ENCODE data around the gene RPTOR.

RPTOR gene

GRCh38 chr17:80970762-80971703 is 426.4 kb downstream of the RPTOR start:
- Mint-ChIP-seq H3K27ac (ENCODE audit: low read depth) (no peak overlapping the region), H3K4me3 (no peak overlapping the region), H3K4me1 (peaks cover 6% of the 10 kb centered on the region), H3K9me3 (no peaks in the 10 kb centered on the region), H3K36me3 (ENCODE audit: insufficient read depth) (peaks cover 8% of the 10 kb centered on the region), H3K27me3 (peaks cover 11% of the 10 kb centered on the region)
- ATAC-seq (replicated peaks; ENCODE audit: extremely low read depth, poor library complexity, severe bottlenecking) = no peak
- no peak for DNase-seq (ENCODE audit: low spot score in 2 of 2)

GRCh38 chr17:80971704-80972304 is 427.2 kb downstream of the RPTOR start:
- Mint-ChIP-seq H3K4me1 (peaks cover 6% of the 10 kb centered on the region), H3K36me3 (ENCODE audit: insufficient read depth) (peaks cover 6% of the 10 kb centered on the region), H3K9me3 (no peaks in the 10 kb centered on the region), H3K27me3 (peaks cover 11% of the 10 kb centered on the region), H3K27ac (ENCODE audit: low read depth) (no peak overlapping the region), H3K4me3 (no peak overlapping the region)
- DNase-seq (ENCODE audit: low spot score in 2 of 2) (no peak), ATAC-seq (replicated peaks; ENCODE audit: extremely low read depth, poor library complexity, severe bottlenecking) (no peak)

GRCh38 chr17:80976701-80977100 is 432.1 kb downstream of the RPTOR start:
- Mint-ChIP-seq H3K27ac (ENCODE audit: low read depth) (no peak overlapping the region), H3K36me3 (ENCODE audit: insufficient read depth) (peaks cover 2% of the 10 kb centered on the region), H3K9me3 (no peaks in the 10 kb centered on the region), H3K4me1 (peaks cover 10% of the 10 kb centered on the region), H3K4me3 (no peak overlapping the region), H3K27me3 (peaks cover 26% of the 10 kb centered on the region)
- DNase-seq (ENCODE audit: low spot score in 2 of 2) (no peak), ATAC-seq (replicated peaks; ENCODE audit: extremely low read depth, poor library complexity, severe bottlenecking) (no peak)

- ATAC-seq (replicated peaks; ENCODE audit: extremely low read depth, poor library complexity, severe bottlenecking) = no peak
- DNase-seq (ENCODE audit: low spot score in 2 of 2) = no peak
- no peak overlapping the region for H3K4me3 Mint-ChIP-seq
- peaks cover 10% of the 10 kb centered on the region for H3K4me1 Mint-ChIP-seq
- H3K9me3 Mint-ChIP-seq = no peaks in the 10 kb centered on the region
- H3K27ac Mint-ChIP-seq (ENCODE audit: low read depth) = no peak overlapping the region
- H3K27me3 Mint-ChIP-seq = peaks cover 26% of the 10 kb centered on the region
- H3K36me3 Mint-ChIP-seq (ENCODE audit: insufficient read depth) = peaks cover 2% of the 10 kb centered on the region
Observed at GRCh38 chr17:80977172-80977571, 432.5 kb downstream of the RPTOR start.

GRCh38 chr17:80978499-80979497 is 434.2 kb downstream of the RPTOR start:
- no peak overlapping the region for H3K27ac Mint-ChIP-seq (ENCODE audit: low read depth)
- peaks cover 36% of the 10 kb centered on the region for H3K27me3 Mint-ChIP-seq

GRCh38 chr17:80979547-80980378 is 435.1 kb downstream of the RPTOR start:
- Mint-ChIP-seq H3K27me3 (peaks cover 28% of the 10 kb centered on the region), H3K4me3 (no peak overlapping the region)

More at GRCh38 chr17:80978499-80979497, 434.2 kb downstream of the RPTOR start:
- ATAC-seq (replicated peaks; ENCODE audit: extremely low read depth, poor library complexity, severe bottlenecking) (no peak), DNase-seq (ENCODE audit: low spot score in 2 of 2) (no peak)
- peaks cover 2% of the 10 kb centered on the region for H3K36me3 Mint-ChIP-seq (ENCODE audit: insufficient read depth)
- no peaks in the 10 kb centered on the region for H3K9me3 Mint-ChIP-seq
- no peak overlapping the region for H3K4me3 Mint-ChIP-seq
- peaks cover 10% of the 10 kb centered on the region for H3K4me1 Mint-ChIP-seq

GRCh38 chr17:80980397-80981061 is 435.9 kb downstream of the RPTOR start:
- Mint-ChIP-seq H3K9me3 (no peaks in the 10 kb centered on the region), H3K36me3 (ENCODE audit: insufficient read depth) (peaks cover 2% of the 10 kb centered on the region), H3K27ac (ENCODE audit: low read depth) (no peak overlapping the region), H3K4me3 (no peak overlapping the region), H3K27me3 (peaks cover 25% of the 10 kb centered on the region), H3K4me1 (peaks cover 10% of the 10 kb centered on the region)
- DNase-seq (ENCODE audit: low spot score in 2 of 2) (no peak), ATAC-seq (replicated peaks; ENCODE audit: extremely low read depth, poor library complexity, severe bottlenecking) (no peak)

More at GRCh38 chr17:80979547-80980378, 435.1 kb downstream of the RPTOR start:
- DNase-seq (ENCODE audit: low spot score in 2 of 2) = no peak
- no peak overlapping the region for H3K27ac Mint-ChIP-seq (ENCODE audit: low read depth)
- no peak for ATAC-seq (replicated peaks; ENCODE audit: extremely low read depth, poor library complexity, severe bottlenecking)
- H3K4me1 Mint-ChIP-seq = peaks cover 10% of the 10 kb centered on the region
- H3K36me3 Mint-ChIP-seq (ENCODE audit: insufficient read depth) = peaks cover 2% of the 10 kb centered on the region
- no peaks in the 10 kb centered on the region for H3K9me3 Mint-ChIP-seq

GRCh38 chr17:80981062-80981902 is 436.6 kb downstream of the RPTOR start:
- Mint-ChIP-seq H3K27me3 (peaks cover 25% of the 10 kb centered on the region), H3K9me3 (no peaks in the 10 kb centered on the region)

GRCh38 chr17:80981929-80982425 is 437.3 kb downstream of the RPTOR start:
- Mint-ChIP-seq H3K27ac (ENCODE audit: low read depth) (no peak overlapping the region), H3K9me3 (no peaks in the 10 kb centered on the region), H3K36me3 (ENCODE audit: insufficient read depth) (peaks cover 2% of the 10 kb centered on the region), H3K4me3 (no peak overlapping the region), H3K4me1 (peaks cover 10% of the 10 kb centered on the region), H3K27me3 (peaks cover 25% of the 10 kb centered on the region)
- DNase-seq (ENCODE audit: low spot score in 2 of 2) (no peak), ATAC-seq (replicated peaks; ENCODE audit: extremely low read depth, poor library complexity, severe bottlenecking) (no peak)

More at GRCh38 chr17:80981062-80981902, 436.6 kb downstream of the RPTOR start:
- Mint-ChIP-seq H3K4me1 (peaks cover 10% of the 10 kb centered on the region), H3K4me3 (no peak overlapping the region), H3K27ac (ENCODE audit: low read depth) (no peak overlapping the region), H3K36me3 (ENCODE audit: insufficient read depth) (peaks cover 2% of the 10 kb centered on the region)
- DNase-seq (ENCODE audit: low spot score in 2 of 2) = no peak
- ATAC-seq (replicated peaks; ENCODE audit: extremely low read depth, poor library complexity, severe bottlenecking) = no peak

- ATAC-seq (replicated peaks; ENCODE audit: extremely low read depth, poor library complexity, severe bottlenecking) = no peak
- peaks cover 25% of the 10 kb centered on the region for H3K27me3 Mint-ChIP-seq
- H3K4me1 Mint-ChIP-seq = peaks cover 10% of the 10 kb centered on the region
- no peak overlapping the region for H3K4me3 Mint-ChIP-seq
- H3K9me3 Mint-ChIP-seq = no peaks in the 10 kb centered on the region
- DNase-seq (ENCODE audit: low spot score in 2 of 2) = no peak
- H3K27ac Mint-ChIP-seq (ENCODE audit: low read depth) = no peak overlapping the region
- H3K36me3 Mint-ChIP-seq (ENCODE audit: insufficient read depth) = peaks cover 1% of the 10 kb centered on the region
Observed at GRCh38 chr17:80982426-80982974, 437.9 kb downstream of the RPTOR start.

Measured in central memory CD8-positive, alpha-beta T cell (primary cell).